Measurements from ENCODE around the gene RAB7B.
"Not testable (repeated sequence)": the region's sequence is repeated elsewhere in the genome, so short reads cannot be mapped to it uniquely, and the experiment has no call there.

The RAB7B gene, protein sequence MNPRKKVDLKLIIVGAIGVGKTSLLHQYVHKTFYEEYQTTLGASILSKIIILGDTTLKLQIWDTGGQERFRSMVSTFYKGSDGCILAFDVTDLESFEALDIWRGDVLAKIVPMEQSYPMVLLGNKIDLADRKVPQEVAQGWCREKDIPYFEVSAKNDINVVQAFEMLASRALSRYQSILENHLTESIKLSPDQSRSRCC

DNA sequence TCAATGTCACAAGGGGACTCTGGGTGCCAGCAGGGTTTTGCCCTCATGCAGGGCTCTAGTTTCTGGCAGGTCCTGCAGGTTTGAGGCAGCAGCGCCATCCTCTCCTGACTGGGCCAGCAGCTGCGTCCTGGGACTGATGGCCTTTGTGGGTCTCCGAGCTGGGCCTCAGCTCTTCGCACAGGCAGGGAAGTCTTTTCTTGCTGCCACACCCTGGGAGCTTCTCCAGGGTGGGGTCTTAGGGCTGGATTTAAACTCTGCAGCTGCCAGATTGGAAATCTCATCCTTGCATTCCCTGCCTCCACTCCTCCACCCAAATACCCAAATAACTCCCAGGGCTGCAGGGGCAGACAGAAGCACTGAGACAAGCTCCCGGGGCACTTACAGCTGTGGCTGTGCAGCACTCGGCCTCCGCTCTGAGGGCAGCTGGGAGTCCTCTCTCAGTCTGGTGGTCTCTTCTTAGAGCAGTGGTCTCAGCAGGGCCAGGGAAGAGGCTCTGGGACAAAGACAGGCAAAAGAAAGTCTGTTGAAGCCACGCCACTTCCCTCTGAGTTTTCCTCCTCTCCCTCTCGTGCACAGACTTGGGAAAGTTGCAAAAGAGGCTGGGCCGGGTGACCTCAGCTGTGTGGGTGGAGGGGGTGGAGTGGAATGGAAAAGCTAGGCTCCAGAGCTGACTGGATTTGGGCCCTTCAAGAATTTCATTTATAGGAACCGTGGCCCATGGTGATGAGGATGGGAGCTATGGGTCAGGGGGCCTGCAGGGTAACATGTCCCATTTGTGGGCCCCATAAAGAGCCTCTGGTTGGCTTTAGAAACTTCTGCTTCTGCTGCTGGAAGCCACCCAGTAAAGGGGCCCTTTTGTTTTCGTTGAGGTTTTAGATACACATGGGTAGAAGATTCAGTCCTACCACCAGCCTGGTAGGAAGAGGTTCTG, at the start of gene RAB7B:
Gene RAB7B, minus strand, starts transcription at position 525 of the 931 bp plus-strand sequence. CDS start 9,260 bp downstream, outside the sequence.
- DNase-seq (ENCODE audit: low read depth, low spot score): no peak

DNA sequence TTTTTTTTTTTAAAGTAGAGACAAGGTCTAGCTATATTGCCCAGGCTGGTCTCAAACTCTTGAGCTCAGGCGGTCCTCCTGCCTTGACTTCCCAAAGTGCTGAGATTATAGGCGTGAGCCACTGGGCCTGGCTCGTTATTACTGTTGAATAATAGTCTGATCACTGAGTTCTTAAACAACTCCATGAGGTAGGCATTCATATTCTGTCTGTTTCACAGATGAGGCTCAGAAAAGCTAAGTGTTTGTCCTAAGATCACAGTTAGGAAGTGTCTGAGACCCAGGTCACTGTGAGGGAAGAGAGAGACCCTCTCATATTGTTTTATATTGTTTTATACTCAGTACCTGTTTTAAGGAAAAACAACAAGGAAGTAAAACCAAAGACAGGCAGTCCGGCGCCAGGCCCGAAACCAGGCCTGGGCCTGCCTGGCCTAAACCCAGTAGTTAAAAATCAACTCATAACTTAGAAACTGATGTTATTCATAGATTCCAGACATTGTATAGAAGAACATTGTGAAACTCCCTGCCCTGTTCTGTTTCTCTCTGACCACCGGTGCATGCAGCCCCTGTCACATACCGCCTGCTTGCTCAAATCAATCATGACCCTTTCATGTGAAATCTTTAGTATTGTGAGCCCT, 49.2 kb upstream of the RAB7B start:
- not testable (repeated sequence) for DNase-seq (ENCODE audit: low read depth, low spot score)

DNA sequence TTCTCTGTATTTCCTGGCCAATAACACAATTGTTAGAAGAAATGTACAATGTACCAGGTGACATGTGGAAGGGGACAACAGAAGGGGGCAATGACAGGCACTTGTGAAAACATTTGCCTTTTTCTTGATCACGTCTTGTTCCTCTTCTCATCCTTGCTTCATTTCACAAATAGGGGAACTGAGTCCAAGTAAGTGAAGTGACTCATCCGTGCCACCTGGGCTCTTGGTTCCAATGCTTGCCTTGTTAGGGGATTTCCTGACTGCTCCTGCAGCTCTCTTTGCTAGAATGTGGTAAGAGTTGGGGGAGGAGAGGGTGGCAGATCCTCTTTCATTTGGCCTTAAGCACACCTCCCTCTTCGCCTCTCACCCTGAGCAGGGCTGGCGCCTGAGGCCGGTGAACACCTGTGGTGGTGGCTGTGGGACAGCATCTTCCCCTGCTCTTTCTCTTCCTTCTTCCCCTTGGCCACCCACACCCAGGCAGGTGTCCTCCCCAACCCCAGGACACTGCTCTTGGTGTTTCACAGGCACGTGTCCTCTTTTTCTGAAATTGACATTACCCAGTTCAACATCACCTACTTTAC, 47.5 kb upstream of the RAB7B start:
- peak; percentile 14 for DNase-seq (ENCODE audit: low read depth, low spot score)

DNA sequence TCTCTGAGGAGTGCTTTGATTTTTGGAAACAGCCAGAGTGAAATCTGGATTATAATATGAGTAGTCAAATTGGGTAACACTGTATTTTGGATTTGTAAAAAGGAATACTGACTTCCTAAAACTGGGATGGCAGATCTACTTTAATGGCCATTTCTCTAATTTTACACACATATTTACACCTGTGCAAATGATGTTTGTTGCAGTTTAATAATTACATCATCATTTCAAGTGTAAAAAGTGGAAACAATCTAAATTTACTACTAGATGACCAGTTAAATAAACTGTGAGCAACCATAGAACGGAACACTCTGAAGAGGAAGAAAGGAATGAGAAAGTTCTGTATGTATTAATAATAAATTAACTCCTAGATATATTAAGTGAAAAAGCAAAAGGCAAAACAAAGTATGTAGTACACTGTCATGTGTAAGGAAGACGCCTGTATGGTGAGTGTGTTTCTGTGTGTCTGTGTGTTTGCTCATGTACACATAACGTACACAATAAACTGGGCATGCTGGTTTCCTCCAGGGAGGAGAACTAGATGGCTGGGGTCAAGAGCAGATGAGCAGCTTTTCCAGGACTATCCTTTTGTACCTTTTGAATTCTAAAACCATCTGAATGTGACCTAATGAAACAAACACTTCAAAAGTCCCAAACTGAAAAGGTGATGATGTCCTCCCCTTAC, 46.9 kb upstream of the RAB7B start:
- no peak for DNase-seq (ENCODE audit: low read depth, low spot score)

DNA sequence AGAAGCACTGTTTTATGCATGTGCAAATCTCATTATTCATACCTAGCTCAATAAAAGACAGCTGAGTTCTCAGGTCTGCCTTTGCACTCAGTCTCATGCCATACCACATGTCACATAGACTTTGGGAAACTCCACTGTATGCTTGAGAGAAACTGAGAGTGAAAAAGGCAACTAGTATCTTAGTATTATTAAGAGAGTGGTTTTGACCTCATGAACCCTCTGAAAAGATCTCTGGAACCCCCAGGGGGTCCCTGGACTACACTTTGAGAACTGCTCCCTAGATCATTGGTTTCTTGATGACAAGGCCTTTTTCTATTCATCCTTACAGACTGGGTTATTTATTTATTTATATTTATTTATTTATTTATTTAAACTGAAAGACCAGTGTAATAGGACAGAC, 46.1 kb upstream of the RAB7B start:
- DNase-seq (ENCODE audit: low read depth, low spot score): no peak

DNA sequence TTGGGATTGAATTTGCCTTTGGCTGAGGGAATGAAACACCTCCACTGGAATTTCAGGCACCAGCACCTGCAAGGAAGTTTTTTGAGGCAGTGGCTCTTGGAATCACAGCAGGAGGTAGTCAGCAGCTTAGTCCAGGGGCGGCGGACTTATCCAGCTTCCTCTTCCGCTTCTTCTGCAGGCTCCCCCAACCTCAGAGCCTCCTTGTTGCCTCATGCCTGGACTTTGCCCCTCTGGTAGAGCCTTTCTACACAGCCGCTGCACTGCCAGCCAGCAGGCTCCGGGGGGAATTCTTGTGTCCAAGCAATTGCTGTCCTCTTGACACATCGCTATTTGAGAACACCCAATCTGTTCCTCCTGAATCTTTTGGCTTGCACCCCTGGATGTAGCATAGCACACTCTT, 45.4 kb upstream of the RAB7B start:
- no peak for DNase-seq (ENCODE audit: low read depth, low spot score)

DNA sequence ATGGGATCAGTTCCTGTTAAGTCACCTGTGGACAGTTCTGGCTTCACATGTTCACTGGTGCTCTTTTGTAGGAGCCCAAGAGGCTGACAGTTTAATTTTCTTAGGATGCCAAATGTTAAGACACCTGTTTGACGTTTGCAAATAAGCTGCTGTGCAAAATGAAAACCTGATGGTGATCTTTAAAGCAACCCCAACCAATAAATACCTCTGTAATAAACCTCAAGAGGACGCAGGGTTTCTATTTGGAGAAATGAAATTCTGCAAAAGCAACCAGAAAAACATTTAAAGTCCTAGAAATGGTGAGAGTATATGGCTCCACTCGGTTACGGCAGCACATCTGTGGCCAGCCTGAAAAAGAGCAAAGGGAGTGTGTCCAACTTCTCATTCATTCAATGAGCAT, 44.1 kb upstream of the RAB7B start:
- no peak for DNase-seq (ENCODE audit: low read depth, low spot score)

DNA sequence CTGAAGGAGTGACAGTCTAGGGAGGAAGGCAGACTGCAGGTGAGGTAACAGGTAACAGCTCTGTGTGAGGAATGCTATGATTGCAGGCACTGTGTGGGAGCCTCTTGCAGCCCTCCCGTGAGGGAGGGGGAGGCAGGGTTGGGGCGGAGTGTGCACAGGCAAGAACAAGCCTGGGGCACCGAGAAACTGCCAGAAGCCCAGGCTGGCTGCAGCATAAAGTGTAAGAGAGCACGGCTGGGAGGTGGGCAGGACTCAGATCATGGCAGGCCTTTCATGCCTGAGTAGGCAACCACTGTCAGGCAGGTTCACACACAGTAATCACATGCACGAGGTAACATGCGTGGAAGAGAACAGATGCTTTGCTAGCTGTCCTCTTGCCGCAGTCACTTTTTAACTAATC, 38.4 kb upstream of the RAB7B start:
- DNase-seq (ENCODE audit: low read depth, low spot score): no peak

DNA sequence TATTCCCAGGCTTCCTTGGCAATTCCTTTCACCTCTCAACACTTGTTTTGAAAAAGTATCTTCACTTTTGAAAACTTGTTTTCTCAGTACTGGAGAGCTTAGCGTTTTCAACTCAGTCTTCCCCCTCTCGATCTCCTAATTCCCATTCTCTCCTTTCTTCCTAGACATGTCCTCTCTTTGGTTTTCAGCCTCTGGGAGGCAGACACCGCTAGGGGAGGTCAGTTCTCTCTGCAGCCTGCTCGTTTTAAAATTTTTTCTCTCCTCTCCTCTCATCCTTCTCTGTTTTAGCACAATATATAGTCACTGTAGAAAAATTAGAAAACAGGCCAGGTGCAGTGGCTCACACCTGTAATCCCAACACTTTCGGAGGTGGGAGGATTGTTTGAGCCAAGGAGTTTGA, 37.1 kb upstream of the RAB7B start:
- DNase-seq (ENCODE audit: low read depth, low spot score): no peak

DNA sequence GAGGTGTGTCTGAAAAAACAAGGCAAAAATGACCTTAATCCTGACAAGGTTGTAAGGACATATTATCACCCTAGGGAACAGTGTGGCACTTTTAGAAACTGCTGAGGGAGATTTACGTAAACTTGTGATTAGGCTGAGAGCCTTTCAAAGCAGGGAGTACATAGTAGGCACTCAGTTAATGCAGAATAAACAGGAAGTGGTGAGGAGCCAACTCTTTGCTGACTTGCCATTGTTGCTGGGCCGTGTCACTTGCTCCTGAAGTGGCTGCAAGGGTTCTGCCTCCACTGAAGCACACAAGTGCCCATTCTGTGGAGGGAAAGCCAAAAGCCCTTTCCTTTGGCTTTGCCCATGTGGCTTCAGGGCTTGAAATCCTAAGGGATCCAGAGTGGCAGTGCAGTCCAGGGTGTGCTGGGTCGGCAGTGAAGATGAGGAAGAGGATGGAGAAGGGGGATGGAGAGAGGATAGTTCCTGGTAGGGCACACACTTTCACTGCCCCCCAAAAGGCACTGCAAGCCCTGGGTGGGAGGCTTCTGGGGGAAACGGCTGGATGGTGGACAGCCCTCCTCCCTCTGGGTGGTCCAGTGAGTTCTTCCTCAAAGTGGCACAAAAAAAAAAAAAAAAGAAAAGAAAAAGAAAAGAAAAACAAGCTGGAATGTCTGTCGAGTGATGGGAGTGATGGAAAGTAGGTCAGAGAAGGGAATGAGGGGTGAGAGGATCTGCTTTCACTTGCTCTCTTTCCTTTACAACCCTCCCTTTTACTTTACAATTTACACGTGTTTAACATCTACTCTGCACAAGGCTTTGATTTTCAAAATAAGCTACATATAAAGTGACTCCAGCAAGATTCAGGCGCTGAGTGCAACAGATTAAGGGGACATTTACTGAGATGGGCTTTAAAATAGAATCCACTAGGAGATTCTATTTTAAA, 36.1 kb upstream of the RAB7B start:
- no peak for DNase-seq (ENCODE audit: low read depth, low spot score)

DNA sequence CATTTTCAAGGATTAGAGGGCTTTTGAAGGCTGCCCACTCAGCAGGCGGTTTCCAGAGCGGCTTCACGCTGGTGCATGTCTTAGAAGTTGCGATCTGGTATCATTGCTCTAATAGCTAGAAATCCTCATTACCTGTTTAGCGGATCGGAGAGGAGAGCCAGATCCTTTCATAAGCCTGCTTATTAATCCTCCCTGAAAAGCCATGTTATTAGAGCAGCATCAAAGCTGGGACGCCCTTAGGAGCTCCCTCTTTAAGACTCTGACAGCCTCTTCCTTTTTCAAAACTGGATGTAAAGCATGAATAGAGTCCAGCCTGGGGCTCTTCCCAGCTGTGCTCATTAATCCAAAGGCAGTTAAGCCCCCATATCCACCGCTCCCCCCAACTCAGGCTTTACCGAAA, 34.4 kb upstream of the RAB7B start:
- DNase-seq (ENCODE audit: low read depth, low spot score): no peak

DNA sequence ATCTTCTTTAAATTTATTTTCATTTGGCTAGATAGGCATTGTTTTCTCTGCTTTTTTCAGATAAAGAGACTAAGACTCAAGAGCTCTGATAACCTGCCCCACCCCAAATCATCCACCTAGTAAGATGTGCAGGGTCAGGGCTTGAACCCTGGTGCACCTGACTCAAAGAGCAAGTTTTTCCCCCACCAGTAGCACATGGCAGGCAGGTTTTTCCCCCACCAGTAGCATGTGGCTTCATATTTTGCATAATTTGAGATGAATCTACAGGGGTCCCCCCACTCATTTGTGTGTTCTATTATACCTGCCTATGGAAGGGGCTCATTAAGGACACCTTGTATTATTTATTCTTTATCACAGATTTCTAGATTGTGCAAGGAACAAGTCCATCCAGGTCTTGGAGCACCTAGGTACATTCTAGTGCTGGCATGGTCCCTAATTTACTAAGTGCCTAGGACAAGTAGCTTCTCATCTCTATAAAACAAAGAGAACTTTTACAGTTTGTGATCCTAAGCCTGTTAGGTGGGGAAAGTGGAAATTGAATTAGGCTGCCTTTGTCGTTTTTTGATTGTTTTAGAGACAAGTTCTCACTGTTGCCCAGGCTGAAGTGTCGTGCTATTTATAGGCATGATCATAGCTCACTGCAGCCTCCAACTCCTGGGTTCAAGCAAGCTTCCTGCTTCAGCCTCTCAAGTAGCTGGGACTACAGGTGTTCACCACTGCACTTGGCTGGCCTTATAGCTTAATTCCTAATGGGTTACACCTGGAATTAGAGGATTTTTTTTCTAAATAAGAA, 33.7 kb upstream of the RAB7B start:
- DNase-seq (ENCODE audit: low read depth, low spot score): no peak

DNA sequence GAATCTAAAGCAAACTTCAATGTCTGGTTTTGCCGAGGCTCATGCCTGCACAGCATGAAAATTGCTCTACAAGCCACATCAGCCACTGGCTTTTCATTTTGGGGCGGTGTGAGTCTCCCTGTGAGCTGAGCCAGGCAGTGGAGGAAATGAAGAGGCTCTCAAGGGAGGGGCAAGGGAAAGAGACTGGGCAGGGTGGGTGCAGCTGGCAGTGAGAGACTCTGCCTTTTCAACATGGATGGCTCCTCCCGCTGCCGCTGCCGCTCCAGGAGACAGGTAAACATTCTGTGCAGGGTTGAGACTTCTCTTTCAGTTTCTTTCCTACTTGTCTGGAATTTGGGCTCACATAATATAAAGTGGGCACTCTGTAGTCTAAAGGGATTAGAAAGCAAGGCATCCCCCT, 31.8 kb upstream of the RAB7B start:
- no peak for DNase-seq (ENCODE audit: low read depth, low spot score)

DNA sequence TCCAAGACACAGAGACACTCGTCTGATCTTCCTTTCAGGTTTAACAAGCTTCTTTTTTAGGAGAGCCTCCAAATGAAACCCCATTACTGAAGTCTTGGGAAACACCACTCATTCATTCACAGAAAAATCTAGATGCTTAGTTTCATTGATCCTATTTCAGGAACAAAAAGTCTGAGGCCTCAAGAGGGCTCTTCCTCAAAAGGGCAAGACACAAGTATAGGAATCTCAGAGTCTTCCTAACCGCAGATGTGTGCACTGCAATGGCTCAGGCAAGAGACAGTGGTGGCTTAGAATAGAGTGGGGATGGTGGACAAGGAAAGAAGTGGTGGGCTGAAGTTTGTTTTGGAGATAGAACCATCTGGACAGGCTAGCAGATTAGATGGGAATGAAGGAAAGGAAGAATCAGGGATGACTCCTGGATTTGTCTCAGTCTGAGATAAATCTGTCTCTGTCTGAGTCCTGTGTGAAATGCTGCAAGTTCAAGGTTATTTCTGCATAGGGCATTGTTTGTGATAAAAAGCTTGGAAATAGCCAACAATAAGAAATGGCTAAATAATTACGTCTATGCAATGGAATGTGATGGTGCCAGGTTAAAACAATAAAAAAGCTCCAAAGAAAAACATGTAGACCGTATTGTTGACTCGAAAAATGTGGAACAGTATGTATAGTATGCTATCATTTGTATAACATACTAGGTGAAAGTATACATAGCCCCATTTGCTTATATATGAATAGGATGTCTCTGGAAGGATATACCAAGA, 29.4 kb upstream of the RAB7B start:
- no peak for DNase-seq (ENCODE audit: low read depth, low spot score)

DNA sequence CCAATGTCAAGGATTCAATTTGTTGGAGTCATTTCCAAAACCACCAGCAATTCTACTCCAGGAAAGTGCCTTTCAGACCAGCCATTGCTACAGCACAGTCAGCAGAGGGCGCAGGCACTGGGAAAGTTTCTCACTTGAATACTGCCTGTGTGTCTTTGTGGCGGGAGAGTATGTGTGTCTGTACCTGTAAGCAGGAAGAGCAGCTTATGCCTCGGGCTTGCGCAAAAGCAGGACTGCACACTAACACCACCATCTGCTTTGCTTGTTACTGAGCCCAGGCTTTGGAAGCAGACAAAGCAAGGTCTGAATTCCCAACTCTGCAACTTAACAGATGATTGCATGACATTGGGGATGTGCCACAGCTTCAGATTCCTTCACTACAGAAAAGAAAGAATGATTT, 27.5 kb upstream of the RAB7B start:
- DNase-seq (ENCODE audit: low read depth, low spot score): peak; percentile 30

DNA sequence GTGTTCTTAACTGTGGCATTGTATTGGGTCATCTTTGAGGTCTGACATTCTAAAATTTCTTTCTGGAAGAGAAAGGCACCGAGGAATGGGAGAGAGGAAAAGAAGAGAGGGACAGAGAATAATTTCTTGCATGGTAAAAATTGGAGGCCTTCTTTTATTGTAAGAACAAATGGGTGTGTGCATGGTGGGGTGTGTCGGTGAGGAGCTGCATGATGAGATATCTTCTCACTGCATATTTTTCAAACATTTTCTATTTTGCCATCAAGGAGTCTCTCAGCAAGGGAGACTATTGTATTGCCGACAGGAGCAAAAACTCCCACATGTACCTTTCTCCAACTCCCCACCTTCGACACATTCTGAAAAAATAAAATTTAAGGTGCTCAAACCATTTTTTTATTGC, 27.0 kb upstream of the RAB7B start:
- no peak for DNase-seq (ENCODE audit: low read depth, low spot score)

DNA sequence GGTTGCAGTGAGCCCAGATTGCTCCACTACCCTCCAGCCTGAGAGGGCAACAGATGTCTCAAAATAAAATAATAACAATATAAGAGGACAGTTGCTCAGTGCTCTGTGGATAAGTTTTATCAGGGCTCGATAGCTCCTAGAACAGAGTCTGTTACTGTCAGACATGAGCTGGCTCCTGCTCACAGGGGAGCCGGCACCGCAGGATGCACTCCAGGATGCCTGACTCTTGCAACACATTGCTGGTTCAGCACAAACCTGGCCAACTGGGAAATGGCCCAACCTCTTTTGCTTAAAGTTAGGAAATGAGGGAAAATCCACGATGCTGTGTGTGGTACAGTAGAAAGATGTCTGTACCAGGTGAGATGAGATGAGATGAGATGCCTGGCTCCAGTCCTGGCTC, 26.3 kb upstream of the RAB7B start:
- no peak for DNase-seq (ENCODE audit: low read depth, low spot score)

DNA sequence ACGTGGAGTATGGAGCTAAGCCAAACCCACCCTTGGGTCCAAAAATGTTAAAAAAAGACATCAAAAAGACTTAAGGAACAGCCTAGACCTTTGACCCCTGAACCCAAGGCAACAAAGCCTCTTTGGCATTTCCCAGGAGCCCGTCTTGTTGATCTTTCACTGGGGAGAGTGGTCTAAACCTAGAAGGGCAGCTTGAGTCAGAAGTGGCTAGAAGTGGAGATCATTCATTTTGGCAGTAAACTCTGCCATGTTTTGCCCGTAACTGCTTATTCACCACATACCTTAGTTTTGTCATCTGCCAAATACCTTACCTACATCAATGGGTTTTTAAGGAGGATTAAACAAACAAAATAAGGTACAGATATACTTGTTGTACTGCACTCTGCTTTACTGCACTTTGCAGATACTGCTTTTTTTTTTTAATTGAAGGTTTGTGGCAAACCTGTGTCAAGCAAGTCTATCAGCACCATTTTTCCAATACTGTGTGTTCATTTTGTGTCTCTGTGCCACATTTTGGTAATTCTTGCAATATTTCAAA, 22.2 kb upstream of the RAB7B start:
- DNase-seq (ENCODE audit: low read depth, low spot score): no peak

DNA sequence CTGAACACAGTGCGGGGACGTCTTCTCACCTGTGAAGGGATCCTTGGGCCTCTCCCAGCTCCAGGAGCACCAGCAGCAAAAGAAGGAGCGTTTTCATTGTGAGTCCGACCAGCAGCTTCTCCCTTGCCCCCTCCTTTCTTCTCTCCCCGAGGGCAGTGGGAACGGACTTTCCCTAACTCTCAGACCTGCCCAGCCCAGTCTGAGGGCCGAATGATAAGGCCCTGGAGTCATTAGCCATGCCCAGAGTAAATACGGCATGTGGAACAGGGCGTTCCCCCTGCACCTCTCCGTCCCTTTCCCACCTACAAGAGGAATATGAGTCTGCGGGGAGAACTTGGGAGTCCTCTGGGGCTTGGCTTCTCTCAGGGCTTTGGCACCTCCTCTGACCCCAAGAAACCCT, 20.5 kb upstream of the RAB7B start, which contains the start of gene CTSE:
Gene CTSE, minus strand, starts transcription at position 201 of the 400 bp plus-strand sequence. Its CDS starts 104 bp downstream, at position 97.
- DNase-seq (ENCODE audit: low read depth, low spot score): no peak
